Cardiac fibroblast (primary cell): ENCODE measurements around the gene LCE6A.

Experiments used
- DNase-seq, 2 donors: peaks; one replicate each; pipeline versions ENCODE4 v3.0.0 to v3.0.0-alpha.2; 2010; ENCODE audit warnings: low read depth in 2 of 2
- H3K4me3 ChIP-seq, 2 donors: replicated peaks in 1 of 2; 1 replicate in 1 of 2; 2 replicates in 1 of 2; pipeline ENCODE4 v1.5.1; 2011; ENCODE audit warnings: low read depth in 2 of 2, low read length in 2 of 2, mild to moderate bottlenecking in 2 of 2, moderate library complexity in 1 of 2
- TF ChIP-seq, protein P1 (sequence below): IDR thresholded peaks from one replicate; pipeline ENCODE4 v1.5.1; 2011; ENCODE audit warnings: low read depth, mild to moderate bottlenecking, low read length, inconsistent platforms

LCE6A gene

DNA sequence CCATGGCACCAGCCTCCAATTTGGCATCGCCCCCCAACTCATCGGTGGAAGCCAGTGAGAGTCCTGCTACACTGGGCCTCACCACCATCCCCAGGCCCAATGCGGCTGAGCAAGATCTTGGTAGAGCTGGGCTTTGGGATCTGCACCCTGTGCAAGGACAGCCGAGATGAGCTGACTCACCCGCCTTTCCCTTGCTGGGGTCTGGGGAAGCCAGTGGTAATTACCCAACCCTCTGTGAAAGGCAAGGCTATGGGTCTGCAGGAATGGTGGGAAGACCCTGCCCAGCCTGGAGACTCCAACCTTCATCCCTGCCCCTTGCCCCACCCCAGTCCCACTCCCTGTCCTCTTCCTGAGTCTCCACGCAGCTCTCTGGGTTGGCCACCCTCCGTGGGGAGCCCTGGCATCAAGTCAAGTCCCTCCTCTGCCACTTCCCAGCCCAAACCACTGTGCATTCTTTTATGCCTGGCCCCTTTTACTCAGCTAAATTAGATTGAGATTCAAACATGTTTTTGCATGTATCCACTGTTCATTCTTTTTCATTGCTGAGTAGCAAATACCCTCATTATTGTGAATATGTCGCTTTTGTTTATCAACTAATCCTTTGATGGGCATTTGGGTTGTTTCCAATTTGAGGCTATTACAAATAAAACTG is 44.2 kb downstream of the LCE6A start:
- DNase-seq = no peak
- no peak overlapping the region for H3K4me3 ChIP-seq
- TF ChIP-seq, protein P1, sequence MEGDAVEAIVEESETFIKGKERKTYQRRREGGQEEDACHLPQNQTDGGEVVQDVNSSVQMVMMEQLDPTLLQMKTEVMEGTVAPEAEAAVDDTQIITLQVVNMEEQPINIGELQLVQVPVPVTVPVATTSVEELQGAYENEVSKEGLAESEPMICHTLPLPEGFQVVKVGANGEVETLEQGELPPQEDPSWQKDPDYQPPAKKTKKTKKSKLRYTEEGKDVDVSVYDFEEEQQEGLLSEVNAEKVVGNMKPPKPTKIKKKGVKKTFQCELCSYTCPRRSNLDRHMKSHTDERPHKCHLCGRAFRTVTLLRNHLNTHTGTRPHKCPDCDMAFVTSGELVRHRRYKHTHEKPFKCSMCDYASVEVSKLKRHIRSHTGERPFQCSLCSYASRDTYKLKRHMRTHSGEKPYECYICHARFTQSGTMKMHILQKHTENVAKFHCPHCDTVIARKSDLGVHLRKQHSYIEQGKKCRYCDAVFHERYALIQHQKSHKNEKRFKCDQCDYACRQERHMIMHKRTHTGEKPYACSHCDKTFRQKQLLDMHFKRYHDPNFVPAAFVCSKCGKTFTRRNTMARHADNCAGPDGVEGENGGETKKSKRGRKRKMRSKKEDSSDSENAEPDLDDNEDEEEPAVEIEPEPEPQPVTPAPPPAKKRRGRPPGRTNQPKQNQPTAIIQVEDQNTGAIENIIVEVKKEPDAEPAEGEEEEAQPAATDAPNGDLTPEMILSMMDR = no peak

DNA sequence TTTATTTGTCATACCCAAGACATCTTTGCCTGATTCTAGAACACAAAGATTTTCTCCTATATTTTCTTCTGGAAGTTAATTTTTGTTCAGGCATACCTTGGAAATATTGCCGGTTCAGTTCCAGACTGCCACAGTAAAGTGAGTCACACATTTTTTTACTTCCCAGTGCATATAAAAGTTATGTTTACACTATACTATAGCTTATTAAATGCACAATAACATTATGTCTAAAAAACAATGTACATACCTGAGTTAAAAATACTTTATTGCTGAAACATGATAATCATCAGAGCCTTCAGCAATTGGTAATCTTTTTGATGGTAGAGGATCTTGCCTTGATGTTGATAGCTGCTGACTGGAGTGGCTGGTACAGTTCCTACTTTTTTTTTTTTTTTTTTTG is 45.5 kb downstream of the LCE6A start:
- H3K4me3 ChIP-seq = no peak overlapping the region

More for the DNA sequence above, 45.5 kb downstream of the LCE6A start:
- DNase-seq = no peak
- TF ChIP-seq, protein P1 = no peak
